HFFc6 (cell line): ENCODE data around the gene SLC5A11. TPM values are rescaled to one million over a fixed set of nuclear protein-coding genes. Genes with fewer than 3 reads are reported as not detected.

Experiments used
- DNase-seq: peaks from one replicate; pipeline ENCODE4 v3.0.0-alpha.2; 2018
- H3K27ac Mint-ChIP-seq: 2 replicates; pipeline ENCODE4 v1.8.0; 2020; ENCODE audit warnings: mild to moderate bottlenecking, mixed read lengths
- H3K27me3 Mint-ChIP-seq: 2 replicates; pipeline ENCODE4 v1.8.0; 2021; ENCODE audit warnings: mild to moderate bottlenecking, moderate library complexity, mixed read lengths; ENCODE audit not compliant: insufficient read depth
- H3K36me3 Mint-ChIP-seq: 2 replicates; pipeline ENCODE4 v1.8.0; 2021; ENCODE audit warnings: low read depth, mixed read lengths
- H3K4me1 Mint-ChIP-seq: 2 replicates; pipeline ENCODE4 v1.8.0; 2020; ENCODE audit warnings: low read depth, mixed read lengths
- H3K4me3 Mint-ChIP-seq: 2 replicates; pipeline ENCODE4 v1.8.0; 2020; ENCODE audit warnings: mild to moderate bottlenecking, moderate library complexity, mixed read lengths
- H3K9me3 Mint-ChIP-seq: 2 replicates; pipeline ENCODE4 v1.8.0; 2020; ENCODE audit warnings: mild to moderate bottlenecking, mixed read lengths
- CTCF ChIP-seq: fragments of 200-600 bp; sonication (generic); IDR thresholded peaks from 2 replicates; pipeline ENCODE4 v1.5.0; 2021; ENCODE audit warnings: antibody characterized with exemption, mild to moderate bottlenecking
- total RNA-seq, 6 experiments: library from RNA; stranded (reverse); fragmentation: NEBNext Ultra II Directional; extraction: Animal tissue kit (Norgen Biotek cat#: 25700); gene quantifications; 2 replicates in 1 of 6; 3 replicates in 5 of 6; pipeline ENCODE4 v1.2.3, GENCODE V29; 2021

The SLC5A11 gene
- total RNA-seq, 6 experiments from 2014 or later: 0.23 TPM; not detected in 5

DNA sequence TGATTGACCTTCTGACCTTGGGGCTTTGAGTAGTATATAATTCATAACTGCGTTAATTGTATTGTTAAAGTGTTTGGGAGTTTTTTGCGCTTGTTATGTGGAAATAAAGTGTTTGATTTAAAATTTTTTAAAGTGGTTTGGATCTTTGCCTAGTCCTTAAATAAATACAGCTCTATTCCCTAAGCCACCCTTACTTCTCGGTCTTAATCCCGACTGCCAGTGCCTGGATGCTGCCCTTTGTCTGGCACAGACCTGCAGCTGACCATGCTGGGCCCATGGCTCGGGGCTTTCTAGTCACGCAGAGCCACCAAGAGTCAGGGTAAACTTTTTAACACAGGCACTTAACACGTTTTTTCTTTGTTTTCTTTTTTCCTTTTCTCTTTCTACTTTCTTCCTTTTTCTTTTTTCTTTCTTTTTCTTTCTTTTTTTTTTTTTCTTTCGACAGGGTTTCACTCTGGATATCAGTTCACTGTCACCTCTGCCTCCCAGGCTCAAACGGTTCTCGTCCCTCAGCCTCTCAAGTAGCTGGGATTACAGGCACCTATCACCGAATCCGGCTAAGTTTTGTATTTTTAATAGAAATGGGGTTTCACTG lies 19.6 kb upstream of the SLC5A11 start:
- H3K27me3 Mint-ChIP-seq: peaks cover 6% of the 10 kb centered on the region
- H3K9me3 Mint-ChIP-seq: no peaks in the 10 kb centered on the region
- no peak for TF ChIP-seq CTCF
- DNase-seq: no peak
- H3K27ac Mint-ChIP-seq: no peak overlapping the region
- H3K4me3 Mint-ChIP-seq: no peak overlapping the region
- peaks cover 37% of the 10 kb centered on the region for H3K36me3 Mint-ChIP-seq
- no peaks in the 10 kb centered on the region for H3K4me1 Mint-ChIP-seq

DNA sequence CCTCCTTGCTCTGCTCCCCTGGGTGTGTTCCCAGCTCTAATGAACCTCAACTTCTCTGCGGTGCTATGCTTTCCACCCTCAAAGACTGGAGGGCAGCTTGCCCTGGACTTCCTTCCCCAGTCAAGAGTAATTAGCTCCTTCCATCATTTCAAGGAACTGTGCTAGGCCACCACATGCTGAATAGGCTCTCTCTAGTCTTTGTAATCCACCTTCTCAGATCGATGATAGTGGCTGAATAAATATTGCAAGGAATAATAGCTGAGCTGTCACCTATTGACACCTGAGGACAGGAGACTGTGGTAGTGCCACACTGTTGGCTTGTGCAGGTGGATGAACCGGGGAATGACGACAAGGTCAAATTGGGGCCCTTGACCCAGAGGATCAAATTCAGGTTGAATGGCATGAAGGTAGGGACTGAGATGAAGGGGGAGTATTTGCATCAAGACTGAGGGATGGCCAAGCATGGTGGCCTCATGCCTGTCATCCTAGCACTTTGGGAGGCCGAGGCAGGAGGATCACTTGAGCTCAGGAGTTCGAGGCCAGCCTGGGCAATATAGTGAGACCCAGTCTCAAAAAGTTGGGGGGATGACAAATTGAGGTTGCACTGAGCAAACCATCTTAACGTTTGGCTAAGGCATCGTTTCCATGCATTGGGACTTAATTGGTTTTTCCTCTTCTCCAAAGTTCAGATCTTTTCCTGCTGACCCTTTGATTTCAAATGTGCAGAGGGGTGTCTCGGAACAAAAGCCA lies 18.8 kb upstream of the SLC5A11 start:
- no peak for TF ChIP-seq CTCF
- no peak overlapping the region for H3K4me3 Mint-ChIP-seq
- peaks cover 3% of the 10 kb centered on the region for H3K27me3 Mint-ChIP-seq
- no peak for DNase-seq
- H3K36me3 Mint-ChIP-seq: peaks cover 34% of the 10 kb centered on the region
- no peaks in the 10 kb centered on the region for H3K9me3 Mint-ChIP-seq
- no peaks in the 10 kb centered on the region for H3K4me1 Mint-ChIP-seq
- H3K27ac Mint-ChIP-seq: no peak overlapping the region

DNA sequence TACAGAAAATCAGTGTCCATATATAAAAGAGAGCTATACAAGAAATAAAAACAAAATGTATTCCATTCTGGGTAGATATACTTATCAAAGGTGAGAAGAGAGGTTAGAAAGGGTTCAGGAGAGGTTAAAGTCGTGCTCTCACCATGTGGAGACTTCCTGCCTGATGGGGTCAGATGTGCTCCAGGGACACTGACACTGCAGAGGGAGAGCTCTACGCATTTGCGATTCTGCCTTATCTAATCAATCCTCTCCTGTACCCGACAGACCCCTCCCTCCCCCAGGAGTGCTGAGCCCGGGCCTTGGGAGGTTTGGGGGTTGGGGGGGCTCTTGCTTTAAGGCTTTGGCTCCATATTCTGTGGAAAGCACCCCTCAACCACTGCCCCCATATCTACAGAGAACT lies 16.6 kb upstream of the SLC5A11 start:
- no peak for DNase-seq
- no peaks in the 10 kb centered on the region for H3K9me3 Mint-ChIP-seq
- no peak overlapping the region for H3K4me3 Mint-ChIP-seq
- H3K27me3 Mint-ChIP-seq: peaks cover under 1% of the 10 kb centered on the region; the same call in 1 of the 2 replicates
- H3K4me1 Mint-ChIP-seq: no peaks in the 10 kb centered on the region
- no peak for TF ChIP-seq CTCF
- H3K36me3 Mint-ChIP-seq: peaks cover 21% of the 10 kb centered on the region
- no peak overlapping the region; the same call in 1 of the 2 replicates for H3K27ac Mint-ChIP-seq

DNA sequence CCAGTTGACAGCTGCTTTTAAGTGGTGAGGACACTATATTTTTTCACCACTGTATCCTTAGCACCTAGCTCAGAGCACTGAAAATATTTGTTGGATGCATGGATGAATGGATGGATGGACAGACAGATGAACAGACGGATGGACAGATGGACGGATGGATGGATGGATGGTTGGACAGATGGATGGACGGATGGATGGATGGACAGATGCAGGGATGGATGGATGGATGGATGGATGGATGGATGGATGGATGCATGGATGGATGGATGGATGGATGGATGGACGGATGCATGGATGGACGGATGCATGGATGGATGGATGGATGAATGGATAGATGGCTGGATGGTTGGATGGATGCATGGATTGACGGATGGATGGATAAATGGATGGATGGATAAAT lies 12.4 kb upstream of the SLC5A11 start:
- Mint-ChIP-seq H3K4me1 (peaks cover 11% of the 10 kb centered on the region), H3K36me3 (no peaks in the 10 kb centered on the region), H3K27ac (no peak overlapping the region), H3K27me3 (no peaks in the 10 kb centered on the region), H3K9me3 (no peaks in the 10 kb centered on the region), H3K4me3 (no peak overlapping the region)
- no peak for DNase-seq
- no peak for TF ChIP-seq CTCF

DNA sequence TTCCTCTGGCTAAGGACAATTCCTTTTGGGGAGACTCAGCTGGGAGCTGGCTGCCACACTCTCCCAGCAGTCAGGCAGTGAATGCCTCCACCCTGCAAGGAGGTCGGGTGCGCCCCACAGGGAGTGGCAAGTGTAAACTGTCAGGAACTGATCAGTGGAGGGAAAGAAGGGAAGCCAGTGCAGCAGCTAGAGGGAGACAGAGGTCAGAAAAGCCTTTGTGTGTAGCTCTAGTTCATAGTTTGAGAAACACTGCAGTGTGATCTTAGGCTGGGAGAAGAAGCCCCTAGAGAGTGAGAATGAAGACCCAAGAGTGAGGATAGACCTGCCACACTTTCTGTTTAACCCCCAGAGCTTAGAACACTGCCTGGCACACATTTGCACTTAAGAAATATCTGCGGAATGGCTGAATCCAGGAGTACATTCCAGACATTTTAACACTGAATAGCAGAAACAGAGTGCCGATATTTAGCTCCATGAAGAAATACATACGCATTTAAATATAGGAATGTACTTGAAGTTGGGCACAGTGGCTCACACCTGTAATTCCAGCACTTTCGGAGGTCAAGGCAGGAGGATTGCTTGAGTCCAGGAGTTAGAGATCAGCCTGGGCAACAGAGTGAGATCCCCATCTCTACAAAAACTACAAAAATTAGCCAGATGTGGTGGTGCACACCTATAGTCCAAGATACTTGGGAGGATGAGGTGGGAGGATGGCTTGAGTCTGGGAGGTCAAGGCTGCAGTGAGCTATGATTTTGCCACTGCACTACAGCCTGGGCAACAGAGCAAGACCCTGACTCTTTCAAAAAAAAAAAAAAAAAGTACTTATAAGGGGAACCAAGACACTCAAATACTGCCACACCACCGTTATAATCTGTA lies 11.1 kb upstream of the SLC5A11 start:
- no peaks in the 10 kb centered on the region for H3K9me3 Mint-ChIP-seq
- H3K27me3 Mint-ChIP-seq: no peaks in the 10 kb centered on the region; the same call in 1 of the 2 replicates
- peak; percentile 78 for TF ChIP-seq CTCF
- no peak overlapping the region for H3K27ac Mint-ChIP-seq
- H3K36me3 Mint-ChIP-seq: no peaks in the 10 kb centered on the region
- no peak overlapping the region for H3K4me3 Mint-ChIP-seq
- peaks cover 24% of the 10 kb centered on the region for H3K4me1 Mint-ChIP-seq
- DNase-seq: peak; percentile 34
